Measurements from ENCODE around the gene TMEM225B. TPM values are rescaled to one million over a fixed set of nuclear protein-coding genes. Genes with fewer than 3 reads are reported as not detected.

TMEM225B gene
- polyA plus RNA-seq, 2 donors, result 0.66 to 0.96 TPM

- Histone ChIP-seq H3K4me3 (ENCODE audit: low read depth in 1 of 2, low read length in 2 of 2) (no peak overlapping the region), H3K27ac (ENCODE audit: low read depth in 2 of 2, low read length in 1 of 2) (no peak overlapping the region), H3K9me3 (ENCODE audit: control insufficient read depth in 2 of 2, insufficient read depth in 1 of 2, low read depth in 1 of 2, low read length in 1 of 2) (no peaks in the 10 kb centered on the region), H3K36me3 (ENCODE audit: control insufficient read depth in 2 of 2, insufficient read depth in 2 of 2, low read length in 1 of 2) (no peaks in the 10 kb centered on the region), H3K4me1 (ENCODE audit: control insufficient read depth in 2 of 2, insufficient read depth in 2 of 2, low read length in 1 of 2) (no peaks in the 10 kb centered on the region), H3K27me3 (ENCODE audit: control insufficient read depth in 1 of 2, insufficient read depth in 2 of 2, low read length in 2 of 2) (no peaks in the 10 kb centered on the region)
- 76 to 79% methylated on average over 7 of the region's 7 CpGs for WGBS, 2 donors
Measured at GRCh38 chr7:99601656-99602310, 3.7 kb downstream of the TMEM225B start.

- no peaks in the 10 kb centered on the region for H3K27me3 ChIP-seq (ENCODE audit: control insufficient read depth in 1 of 2, insufficient read depth in 2 of 2, low read length in 2 of 2)
- 94 to 97% methylated on average over 7 of the region's 7 CpGs for WGBS, 2 donors
Measured at GRCh38 chr7:99605527-99605926, 7.5 kb downstream of the TMEM225B start.

GRCh38 chr7:99606531-99606930 is 8.5 kb downstream of the TMEM225B start:
- 71 to 80% methylated on average over 8 of the region's 8 CpGs for WGBS, 2 donors
- Histone ChIP-seq H3K4me3 (ENCODE audit: low read depth in 1 of 2, low read length in 2 of 2) (no peak overlapping the region), H3K27me3 (ENCODE audit: control insufficient read depth in 1 of 2, insufficient read depth in 2 of 2, low read length in 2 of 2) (no peaks in the 10 kb centered on the region), H3K36me3 (ENCODE audit: control insufficient read depth in 2 of 2, insufficient read depth in 2 of 2, low read length in 1 of 2) (peaks cover 0 to 2% of the 10 kb centered on the region in 2 donors), H3K9me3 (ENCODE audit: control insufficient read depth in 2 of 2, insufficient read depth in 1 of 2, low read depth in 1 of 2, low read length in 1 of 2) (no peaks in the 10 kb centered on the region), H3K4me1 (ENCODE audit: control insufficient read depth in 2 of 2, insufficient read depth in 2 of 2, low read length in 1 of 2) (no peaks in the 10 kb centered on the region), H3K27ac (ENCODE audit: low read depth in 2 of 2, low read length in 1 of 2) (no peak overlapping the region)

More at GRCh38 chr7:99605527-99605926, 7.5 kb downstream of the TMEM225B start:
- H3K4me1 ChIP-seq (ENCODE audit: control insufficient read depth in 2 of 2, insufficient read depth in 2 of 2, low read length in 1 of 2), result no peaks in the 10 kb centered on the region
- H3K4me3 ChIP-seq (ENCODE audit: low read depth in 1 of 2, low read length in 2 of 2), result no peak overlapping the region
- peaks cover 0 to 2% of the 10 kb centered on the region in 2 donors for H3K36me3 ChIP-seq (ENCODE audit: control insufficient read depth in 2 of 2, insufficient read depth in 2 of 2, low read length in 1 of 2)
- H3K27ac ChIP-seq (ENCODE audit: low read depth in 2 of 2, low read length in 1 of 2), result no peak overlapping the region
- no peaks in the 10 kb centered on the region for H3K9me3 ChIP-seq (ENCODE audit: control insufficient read depth in 2 of 2, insufficient read depth in 1 of 2, low read depth in 1 of 2, low read length in 1 of 2)

- Histone ChIP-seq H3K27me3 (ENCODE audit: control insufficient read depth in 1 of 2, insufficient read depth in 2 of 2, low read length in 2 of 2) (no peaks in the 10 kb centered on the region), H3K36me3 (ENCODE audit: control insufficient read depth in 2 of 2, insufficient read depth in 2 of 2, low read length in 1 of 2) (peaks cover 0 to 2% of the 10 kb centered on the region in 2 donors)
- WGBS, 2 donors, result 81 to 85% methylated on average over 9 of the region's 9 CpGs
Measured at GRCh38 chr7:99607548-99607947, 9.5 kb downstream of the TMEM225B start.

GRCh38 chr7:99614495-99614894 is 16.4 kb downstream of the TMEM225B start:
- 67 to 80% methylated on average over 3 of the region's 3 CpGs for WGBS, 2 donors
- Histone ChIP-seq H3K36me3 (ENCODE audit: control insufficient read depth in 2 of 2, insufficient read depth in 2 of 2, low read length in 1 of 2) (peaks cover 0 to 4% of the 10 kb centered on the region in 2 donors), H3K9me3 (ENCODE audit: control insufficient read depth in 2 of 2, insufficient read depth in 1 of 2, low read depth in 1 of 2, low read length in 1 of 2) (no peaks in the 10 kb centered on the region), H3K4me3 (ENCODE audit: low read depth in 1 of 2, low read length in 2 of 2) (no peak overlapping the region), H3K27me3 (ENCODE audit: control insufficient read depth in 1 of 2, insufficient read depth in 2 of 2, low read length in 2 of 2) (no peaks in the 10 kb centered on the region), H3K27ac (ENCODE audit: low read depth in 2 of 2, low read length in 1 of 2) (no peak overlapping the region), H3K4me1 (ENCODE audit: control insufficient read depth in 2 of 2, insufficient read depth in 2 of 2, low read length in 1 of 2) (peaks cover 2% of the 10 kb centered on the region in 2 donors)

More at GRCh38 chr7:99607548-99607947, 9.5 kb downstream of the TMEM225B start:
- no peak overlapping the region for H3K27ac ChIP-seq (ENCODE audit: low read depth in 2 of 2, low read length in 1 of 2)
- no peaks in the 10 kb centered on the region for H3K9me3 ChIP-seq (ENCODE audit: control insufficient read depth in 2 of 2, insufficient read depth in 1 of 2, low read depth in 1 of 2, low read length in 1 of 2)
- no peak overlapping the region for H3K4me3 ChIP-seq (ENCODE audit: low read depth in 1 of 2, low read length in 2 of 2)
- no peaks in the 10 kb centered on the region for H3K4me1 ChIP-seq (ENCODE audit: control insufficient read depth in 2 of 2, insufficient read depth in 2 of 2, low read length in 1 of 2)

- Histone ChIP-seq H3K4me1 (ENCODE audit: control insufficient read depth in 2 of 2, insufficient read depth in 2 of 2, low read length in 1 of 2) (peaks cover 2% of the 10 kb centered on the region in 2 donors), H3K27me3 (ENCODE audit: control insufficient read depth in 1 of 2, insufficient read depth in 2 of 2, low read length in 2 of 2) (no peaks in the 10 kb centered on the region), H3K9me3 (ENCODE audit: control insufficient read depth in 2 of 2, insufficient read depth in 1 of 2, low read depth in 1 of 2, low read length in 1 of 2) (no peaks in the 10 kb centered on the region), H3K4me3 (ENCODE audit: low read depth in 1 of 2, low read length in 2 of 2) (peak overlapping the region in 1 of 2 donors; percentile 100), H3K36me3 (ENCODE audit: control insufficient read depth in 2 of 2, insufficient read depth in 2 of 2, low read length in 1 of 2) (peaks cover 7 to 11% of the 10 kb centered on the region in 2 donors), H3K27ac (ENCODE audit: low read depth in 2 of 2, low read length in 1 of 2) (peak overlapping the region in 1 of 2 donors; percentile 65)
- 92% methylated on average over 5 of the region's 5 CpGs for WGBS, 2 donors
Measured at GRCh38 chr7:99615989-99616358, 17.9 kb downstream of the TMEM225B start.

GRCh38 chr7:99616359-99617191 is 18.5 kb downstream of the TMEM225B start, which contains the start of gene ZSCAN25:
Gene ZSCAN25 (plus strand): TSS chr7:99616946. CDS start chr7:99619607, 2,661 bp downstream.
- Histone ChIP-seq H3K27ac (ENCODE audit: low read depth in 2 of 2, low read length in 1 of 2) (peak within 1 kb of the TSS; percentile 65 to 86), H3K4me3 (ENCODE audit: low read depth in 1 of 2, low read length in 2 of 2) (peak within 1 kb of the TSS; percentile 91 to 100), H3K9me3 (ENCODE audit: control insufficient read depth in 2 of 2, insufficient read depth in 1 of 2, low read depth in 1 of 2, low read length in 1 of 2) (no peaks in the 10 kb centered on the region), H3K4me1 (ENCODE audit: control insufficient read depth in 2 of 2, insufficient read depth in 2 of 2, low read length in 1 of 2) (peaks cover 2% of the 10 kb centered on the region in 2 donors), H3K36me3 (ENCODE audit: control insufficient read depth in 2 of 2, insufficient read depth in 2 of 2, low read length in 1 of 2) (peaks cover 7 to 15% of the 10 kb centered on the region in 2 donors), H3K27me3 (ENCODE audit: control insufficient read depth in 1 of 2, insufficient read depth in 2 of 2, low read length in 2 of 2) (no peaks in the 10 kb centered on the region)
- 0 to 1% methylated on average over 56 to 60 of the region's 60 CpGs for WGBS, 2 donors

GRCh38 chr7:99617192-99617781 is 19.2 kb downstream of the TMEM225B start:
- no peaks in the 10 kb centered on the region for H3K27me3 ChIP-seq (ENCODE audit: control insufficient read depth in 1 of 2, insufficient read depth in 2 of 2, low read length in 2 of 2)
- 13 to 14% methylated on average over 22 of the region's 22 CpGs for WGBS, 2 donors
- peaks cover 9 to 18% of the 10 kb centered on the region in 2 donors for H3K36me3 ChIP-seq (ENCODE audit: control insufficient read depth in 2 of 2, insufficient read depth in 2 of 2, low read length in 1 of 2)
- H3K9me3 ChIP-seq (ENCODE audit: control insufficient read depth in 2 of 2, insufficient read depth in 1 of 2, low read depth in 1 of 2, low read length in 1 of 2), result no peaks in the 10 kb centered on the region
- H3K4me1 ChIP-seq (ENCODE audit: control insufficient read depth in 2 of 2, insufficient read depth in 2 of 2, low read length in 1 of 2), result peaks cover 2 to 3% of the 10 kb centered on the region in 2 donors
- H3K4me3 ChIP-seq (ENCODE audit: low read depth in 1 of 2, low read length in 2 of 2), result peak overlapping the region; percentile 91 to 100
- H3K27ac ChIP-seq (ENCODE audit: low read depth in 2 of 2, low read length in 1 of 2), result peak overlapping the region; percentile 65 to 86

- no peak overlapping the region for H3K27ac ChIP-seq (ENCODE audit: low read depth in 2 of 2, low read length in 1 of 2)
- WGBS, 2 donors, result 69 to 75% methylated on average over 3 of the region's 3 CpGs
- H3K4me1 ChIP-seq (ENCODE audit: control insufficient read depth in 2 of 2, insufficient read depth in 2 of 2, low read length in 1 of 2), result peaks cover 2 to 5% of the 10 kb centered on the region in 2 donors
- no peak overlapping the region for H3K4me3 ChIP-seq (ENCODE audit: low read depth in 1 of 2, low read length in 2 of 2)
- peaks cover 15 to 27% of the 10 kb centered on the region in 2 donors for H3K36me3 ChIP-seq (ENCODE audit: control insufficient read depth in 2 of 2, insufficient read depth in 2 of 2, low read length in 1 of 2)
- H3K27me3 ChIP-seq (ENCODE audit: control insufficient read depth in 1 of 2, insufficient read depth in 2 of 2, low read length in 2 of 2), result no peaks in the 10 kb centered on the region
- H3K9me3 ChIP-seq (ENCODE audit: control insufficient read depth in 2 of 2, insufficient read depth in 1 of 2, low read depth in 1 of 2, low read length in 1 of 2), result no peaks in the 10 kb centered on the region
Measured at GRCh38 chr7:99618726-99619125, 20.7 kb downstream of the TMEM225B start.
